VCaP (cell line): Measurements from ENCODE around the gene GBX2.
A peak's percentile ranks its signal among the peaks of the same experiment; 100 is the strongest.

ENCODE experiments used
- H3K27ac ChIP-seq: fragments of 450-650 bp; 2 replicates; pipeline ENCODE4 v1.5.1; 2017
- CTCF ChIP-seq: fragments of 450-650 bp; conservative IDR thresholded peaks from 2 replicates; pipeline ENCODE4 v1.5.1; 2017; ENCODE audit warnings: mild to moderate bottlenecking, moderate library complexity

Gene GBX2

GRCh38 chr2:236168110-236169080, at the start of gene GBX2:
Gene GBX2 (minus strand): TSS chr2:236168386. CDS start chr2:236167971, 415 bp downstream.
- TF ChIP-seq CTCF: no peak
- H3K27ac ChIP-seq: peak within 1 kb of the TSS; percentile 50

- TF ChIP-seq CTCF: no peak
Observed at GRCh38 chr2:236217926-236218325, 49.7 kb upstream of the GBX2 start.

GRCh38 chr2:236216711-236217110, 48.5 kb upstream of the GBX2 start:
- no peak overlapping the region for H3K27ac ChIP-seq
- no peak for TF ChIP-seq CTCF

More at GRCh38 chr2:236217926-236218325, 49.7 kb upstream of the GBX2 start:
- no peak overlapping the region for H3K27ac ChIP-seq

GRCh38 chr2:236215761-236216333, 47.7 kb upstream of the GBX2 start:
- no peak overlapping the region for H3K27ac ChIP-seq
- no peak for TF ChIP-seq CTCF

GRCh38 chr2:236215196-236215595, 47.0 kb upstream of the GBX2 start:
- H3K27ac ChIP-seq: no peak overlapping the region
- TF ChIP-seq CTCF: no peak

GRCh38 chr2:236214376-236214995, 46.3 kb upstream of the GBX2 start:
- no peak overlapping the region for H3K27ac ChIP-seq
- no peak for TF ChIP-seq CTCF

- no peak overlapping the region for H3K27ac ChIP-seq
- no peak for TF ChIP-seq CTCF
Observed at GRCh38 chr2:236211296-236211695, 43.1 kb upstream of the GBX2 start.
